NT2/D1 (cell line): ENCODE results near the gene UGT3A2.

Experiments used
- SUZ12 ChIP-seq: IDR thresholded peaks from 2 replicates; pipeline ENCODE4 v1.6.1; 2011; ENCODE audit not compliant: insufficient read length, insufficient read depth; ENCODE audit errors: extremely low read depth
- YY1 ChIP-seq: IDR thresholded peaks from 2 replicates; pipeline ENCODE4 v1.6.1; 2011; ENCODE audit not compliant: insufficient read length, insufficient read depth
- ZNF274 ChIP-seq: IDR thresholded peaks from 2 replicates; pipeline ENCODE4 v1.6.1; 2011; ENCODE audit warnings: mild to moderate bottlenecking, low read depth, low read length

GRCh38 chr5:36055984-36056383, 10.7 kb downstream of the UGT3A2 start:
- TF ChIP-seq SUZ12 (no peak), YY1 (no peak), ZNF274 (no peak)
